ENCODE results near the gene XXYLT1. TPM values are rescaled to one million over a fixed set of nuclear protein-coding genes. Genes with fewer than 3 reads are reported as not detected.
"Not testable (repeated sequence)": the region's sequence is repeated elsewhere in the genome, so short reads cannot be mapped to it uniquely, and the experiment has no call there.

Gene XXYLT1
- total RNA-seq, 1 donor from 2014 or later, result 7.6 TPM

GRCh38 chr3:195302431-195302830 is 31.5 kb upstream of the XXYLT1 start:
- CTCF ChIA-PET, result no interaction called here
- H3K9me3 Mint-ChIP-seq, result no peaks in the 10 kb centered on the region
- TF ChIP-seq CTCF (IDR thresholded peaks at IDR 0.05), result no peak
- ATAC-seq (ENCODE audit: low read depth) (no peak), DNase-seq (no peak)
- POLR2A ChIA-PET, result no interaction called here
- H3K27me3 Mint-ChIP-seq, result no peaks in the 10 kb centered on the region
- H3K27ac Mint-ChIP-seq, result no peak overlapping the region
- peaks cover 71% of the 10 kb centered on the region for H3K36me3 Mint-ChIP-seq (ENCODE audit: low read depth)
- no peak overlapping the region for H3K4me3 Mint-ChIP-seq
- intact Hi-C loops (cut with micrococcal nuclease), result no loop called here
- no peaks in the 10 kb centered on the region for H3K4me1 Mint-ChIP-seq

- DNase-seq, result no peak
- no peaks in the 10 kb centered on the region for H3K9me3 Mint-ChIP-seq
- no peak for ATAC-seq (ENCODE audit: low read depth)
- H3K4me1 Mint-ChIP-seq, result no peaks in the 10 kb centered on the region
- no peak overlapping the region for H3K27ac Mint-ChIP-seq
- H3K4me3 Mint-ChIP-seq, result no peak overlapping the region
- ChIA-PET POLR2A (no interaction called here), CTCF (interaction anchor here (1.7 kb wide), 1 partner anchor 26 kb away, joined by 5 read pairs; the partner anchor contains the start of gene XXYLT1)
- no peaks in the 10 kb centered on the region for H3K27me3 Mint-ChIP-seq
- intact Hi-C loops (cut with micrococcal nuclease), result loop anchor here (5.0 kb wide), 1 partner anchor 35 kb away; no protein-coding TSS in a partner anchor
- peaks cover 72% of the 10 kb centered on the region for H3K36me3 Mint-ChIP-seq (ENCODE audit: low read depth)
- no peak for TF ChIP-seq CTCF (IDR thresholded peaks at IDR 0.05)
Observed at GRCh38 chr3:195297446-195297845, 26.5 kb upstream of the XXYLT1 start.

GRCh38 chr3:195296662-195297061 is 25.7 kb upstream of the XXYLT1 start:
- ATAC-seq (ENCODE audit: low read depth) (no peak), DNase-seq (no peak)
- no peaks in the 10 kb centered on the region for H3K9me3 Mint-ChIP-seq
- no peak overlapping the region for H3K27ac Mint-ChIP-seq
- ChIA-PET POLR2A (no interaction called here), CTCF (interaction anchor here (1.7 kb wide), 1 partner anchor 25 kb away, joined by 5 read pairs; the partner anchor contains the start of gene XXYLT1)
- H3K27me3 Mint-ChIP-seq, result no peaks in the 10 kb centered on the region
- H3K36me3 Mint-ChIP-seq (ENCODE audit: low read depth), result peaks cover 74% of the 10 kb centered on the region
- intact Hi-C loops (cut with micrococcal nuclease), result loop anchor here (5.0 kb wide), 1 partner anchor 36 kb away; no protein-coding TSS in a partner anchor
- H3K4me1 Mint-ChIP-seq, result no peaks in the 10 kb centered on the region
- H3K4me3 Mint-ChIP-seq, result no peak overlapping the region
- no peak for TF ChIP-seq CTCF (IDR thresholded peaks at IDR 0.05)

GRCh38 chr3:195291121-195291520 is 20.2 kb upstream of the XXYLT1 start:
- Mint-ChIP-seq H3K27me3 (no peaks in the 10 kb centered on the region), H3K4me1 (no peaks in the 10 kb centered on the region), H3K9me3 (no peaks in the 10 kb centered on the region), H3K4me3 (no peak overlapping the region), H3K27ac (no peak overlapping the region), H3K36me3 (ENCODE audit: low read depth) (peaks cover 80% of the 10 kb centered on the region)
- DNase-seq (no peak), ATAC-seq (ENCODE audit: low read depth) (no peak)
- POLR2A ChIA-PET, result no interaction called here
- intact Hi-C loops (cut with micrococcal nuclease), result no loop called here
- CTCF ChIA-PET, result no interaction called here
- TF ChIP-seq CTCF (IDR thresholded peaks at IDR 0.05), result no peak

- CTCF ChIA-PET; POLR2A ChIA-PET; intact Hi-C loops (cut with micrococcal nuclease); H3K9me3 Mint-ChIP-seq; ATAC-seq (ENCODE audit: low read depth); H3K27me3 Mint-ChIP-seq; DNase-seq; H3K4me1 Mint-ChIP-seq; H3K4me3 Mint-ChIP-seq; H3K27ac Mint-ChIP-seq: not testable (repeated sequence)
- peaks cover 80% of the 10 kb centered on the region for H3K36me3 Mint-ChIP-seq (ENCODE audit: low read depth)
Observed at GRCh38 chr3:195290643-195291042, 19.7 kb upstream of the XXYLT1 start.

Data from activated B cell treated with CpG ODN at 0.5 μM for 24 hours (primary cell).